Naive B cell (primary cell): ENCODE measurements around the gene IL17B. TPM values are rescaled to one million over a fixed set of nuclear protein-coding genes. Genes with fewer than 3 reads are reported as not detected.

Experiments
- ATAC-seq, 2 donors: fragments of 150-1000 bp; cut with Tn5 transposase; 2 replicates each; pipeline ENCODE4 v1.10.0; 2021; ENCODE audit warnings: low read depth in 2 of 2, mild to moderate bottlenecking in 2 of 2, moderate library complexity in 2 of 2
- DNase-seq: peaks from one replicate; pipeline ENCODE4 v3.0.0; 2022
- H3K27ac Mint-ChIP-seq, 6 donors: one replicate each; pipeline ENCODE4 v1.8.0; 2020 to 2022; ENCODE audit warnings: mild to moderate bottlenecking in 6 of 6, mixed read lengths in 6 of 6, moderate library complexity in 5 of 6, inconsistent platforms in 2 of 6
- H3K27me3 Mint-ChIP-seq, 3 donors: one replicate each; pipeline ENCODE4 v1.8.0; 2021 to 2022; ENCODE audit warnings: mixed read lengths in 3 of 3, mild to moderate bottlenecking in 1 of 3
- H3K36me3 Mint-ChIP-seq, 2 donors: one replicate each; pipeline ENCODE4 v1.8.0; 2020 to 2022; ENCODE audit warnings: mixed read lengths in 2 of 2, inconsistent platforms in 1 of 2, mild to moderate bottlenecking in 1 of 2
- H3K4me1 Mint-ChIP-seq, 3 donors: one replicate each; pipeline ENCODE4 v1.8.0; 2020 to 2022; ENCODE audit warnings: mixed read lengths in 3 of 3, inconsistent platforms in 1 of 3, mild to moderate bottlenecking in 1 of 3, moderate library complexity in 1 of 3
- H3K4me3 Mint-ChIP-seq, 8 donors: one replicate each; pipeline ENCODE4 v1.8.0; 2020 to 2022; ENCODE audit warnings: mild to moderate bottlenecking in 8 of 8, mixed read lengths in 8 of 8, moderate library complexity in 8 of 8, inconsistent platforms in 2 of 8
- H3K9me3 Mint-ChIP-seq, 7 donors: one replicate each; pipeline ENCODE4 v1.8.0; 2020 to 2022; ENCODE audit warnings: mixed read lengths in 7 of 7, mild to moderate bottlenecking in 5 of 7, inconsistent platforms in 2 of 7, moderate library complexity in 1 of 7
- polyA plus RNA-seq, 6 donors: library from polyadenylated mRNA; unstranded; fragments of 300-500 nt; fragmentation: Illumina TruSeq; gene quantifications; one replicate each; pipeline ENCODE4 v1.2.3, GENCODE V29; 2021; ENCODE audit warnings: low read depth in 6 of 6

The IL17B gene
- polyA plus RNA-seq, 6 donors from 2014 or later = not detected

GRCh38 chr5:149419859-149420544 lies 40.9 kb upstream of the IL17B start:
- H3K27ac Mint-ChIP-seq = no peak overlapping the region
- ATAC-seq (no peak), DNase-seq (no peak)
- no peak overlapping the region for H3K4me3 Mint-ChIP-seq
- no peaks in the 10 kb centered on the region for H3K9me3 Mint-ChIP-seq
- peaks cover 0 to 13% (median 5%) of the 10 kb centered on the region in 3 donors for H3K4me1 Mint-ChIP-seq
- peaks cover 12 to 36% (median 20%) of the 10 kb centered on the region in 3 donors for H3K27me3 Mint-ChIP-seq
- H3K36me3 Mint-ChIP-seq = no peaks in the 10 kb centered on the region

GRCh38 chr5:149419532-149419858 lies 40.4 kb upstream of the IL17B start:
- no peaks in the 10 kb centered on the region for H3K36me3 Mint-ChIP-seq

GRCh38 chr5:149418910-149419531 lies 39.9 kb upstream of the IL17B start:
- Mint-ChIP-seq H3K27me3 (peaks cover 7 to 35% (median 20%) of the 10 kb centered on the region in 3 donors), H3K36me3 (no peaks in the 10 kb centered on the region), H3K4me1 (peaks cover 0 to 10% (median 5%) of the 10 kb centered on the region in 3 donors), H3K27ac (no peak overlapping the region), H3K9me3 (no peaks in the 10 kb centered on the region), H3K4me3 (no peak overlapping the region)
- ATAC-seq (no peak), DNase-seq (no peak)

More at GRCh38 chr5:149419532-149419858, 40.4 kb upstream of the IL17B start:
- ATAC-seq (no peak), DNase-seq (no peak)
- Mint-ChIP-seq H3K27me3 (peaks cover 7 to 36% (median 20%) of the 10 kb centered on the region in 3 donors), H3K4me3 (no peak overlapping the region), H3K27ac (no peak overlapping the region), H3K4me1 (peaks cover 0 to 11% (median 5%) of the 10 kb centered on the region in 3 donors), H3K9me3 (no peaks in the 10 kb centered on the region)

- DNase-seq (no peak), ATAC-seq (no peak)
- Mint-ChIP-seq H3K36me3 (no peaks in the 10 kb centered on the region), H3K27me3 (peaks cover 7 to 35% (median 29%) of the 10 kb centered on the region in 3 donors), H3K27ac (no peak overlapping the region), H3K4me1 (peaks cover 0 to 10% (median 5%) of the 10 kb centered on the region in 3 donors), H3K4me3 (no peak overlapping the region), H3K9me3 (no peaks in the 10 kb centered on the region)
These were observed 38.7 kb upstream of the IL17B start for GRCh38 chr5:149417711-149418368.

GRCh38 chr5:149416987-149417710 lies 38.1 kb upstream of the IL17B start:
- no peaks in the 10 kb centered on the region for H3K36me3 Mint-ChIP-seq
- ATAC-seq = no peak
- H3K27me3 Mint-ChIP-seq = peaks cover 6 to 32% (median 31%) of the 10 kb centered on the region in 3 donors

GRCh38 chr5:149415066-149415967 lies 36.2 kb upstream of the IL17B start:
- Mint-ChIP-seq H3K27me3 (peaks cover 0 to 30% (median 26%) of the 10 kb centered on the region in 3 donors), H3K4me3 (no peak overlapping the region), H3K27ac (no peak overlapping the region), H3K36me3 (no peaks in the 10 kb centered on the region), H3K9me3 (no peaks in the 10 kb centered on the region), H3K4me1 (peaks cover 0 to 5% (median 5%) of the 10 kb centered on the region in 3 donors)
- ATAC-seq (no peak), DNase-seq (no peak)

More at GRCh38 chr5:149416987-149417710, 38.1 kb upstream of the IL17B start:
- Mint-ChIP-seq H3K4me3 (no peak overlapping the region), H3K27ac (no peak overlapping the region), H3K4me1 (peaks cover 0 to 8% (median 5%) of the 10 kb centered on the region in 3 donors), H3K9me3 (no peaks in the 10 kb centered on the region)
- no peak for DNase-seq

- Mint-ChIP-seq H3K27me3 (peaks cover 0 to 23% (median 21%) of the 10 kb centered on the region in 3 donors), H3K4me1 (no peaks in the 10 kb centered on the region), H3K36me3 (no peaks in the 10 kb centered on the region), H3K9me3 (no peaks in the 10 kb centered on the region), H3K4me3 (no peak overlapping the region), H3K27ac (peak overlapping the region in 1 of 6 donors; percentile 16)
- ATAC-seq (no peak), DNase-seq (no peak)
These were observed 35.4 kb upstream of the IL17B start for GRCh38 chr5:149414405-149415065.

- H3K27ac Mint-ChIP-seq = peak overlapping the region in 1 of 6 donors; percentile 47
- H3K4me1 Mint-ChIP-seq = no peaks in the 10 kb centered on the region
- no peak overlapping the region for H3K4me3 Mint-ChIP-seq
- no peaks in the 10 kb centered on the region for H3K9me3 Mint-ChIP-seq
- H3K27me3 Mint-ChIP-seq = peaks cover 0 to 23% (median 21%) of the 10 kb centered on the region in 3 donors
- H3K36me3 Mint-ChIP-seq = no peaks in the 10 kb centered on the region
- DNase-seq (no peak), ATAC-seq (no peak)
These were observed 34.6 kb upstream of the IL17B start for GRCh38 chr5:149413477-149414210.

- ATAC-seq (no peak), DNase-seq (no peak)
- Mint-ChIP-seq H3K9me3 (no peaks in the 10 kb centered on the region), H3K36me3 (no peaks in the 10 kb centered on the region), H3K27ac (no peak overlapping the region), H3K27me3 (peaks cover 0 to 22% (median 19%) of the 10 kb centered on the region in 3 donors), H3K4me1 (no peaks in the 10 kb centered on the region), H3K4me3 (no peak overlapping the region)
These were observed 33.8 kb upstream of the IL17B start for GRCh38 chr5:149412783-149413476.

GRCh38 chr5:149411738-149412519 lies 32.8 kb upstream of the IL17B start:
- no peak overlapping the region for H3K4me3 Mint-ChIP-seq
- no peaks in the 10 kb centered on the region for H3K4me1 Mint-ChIP-seq
- no peaks in the 10 kb centered on the region for H3K9me3 Mint-ChIP-seq
- DNase-seq = no peak
- no peak overlapping the region for H3K27ac Mint-ChIP-seq
- no peak for ATAC-seq
- H3K27me3 Mint-ChIP-seq = peaks cover 4 to 24% (median 9%) of the 10 kb centered on the region in 3 donors
- H3K36me3 Mint-ChIP-seq = no peaks in the 10 kb centered on the region
